Measurements from ENCODE around the gene RIGI. TPM values are rescaled to one million over a fixed set of nuclear protein-coding genes. Genes with fewer than 3 reads are reported as not detected.

Gene RIGI
- total and polyA plus RNA-seq, 2 of the 13 experiments (the other 11 are each of a cell fraction or from before 2014, with no cell fraction given) = 3.0 to 8.2 TPM

DNA sequence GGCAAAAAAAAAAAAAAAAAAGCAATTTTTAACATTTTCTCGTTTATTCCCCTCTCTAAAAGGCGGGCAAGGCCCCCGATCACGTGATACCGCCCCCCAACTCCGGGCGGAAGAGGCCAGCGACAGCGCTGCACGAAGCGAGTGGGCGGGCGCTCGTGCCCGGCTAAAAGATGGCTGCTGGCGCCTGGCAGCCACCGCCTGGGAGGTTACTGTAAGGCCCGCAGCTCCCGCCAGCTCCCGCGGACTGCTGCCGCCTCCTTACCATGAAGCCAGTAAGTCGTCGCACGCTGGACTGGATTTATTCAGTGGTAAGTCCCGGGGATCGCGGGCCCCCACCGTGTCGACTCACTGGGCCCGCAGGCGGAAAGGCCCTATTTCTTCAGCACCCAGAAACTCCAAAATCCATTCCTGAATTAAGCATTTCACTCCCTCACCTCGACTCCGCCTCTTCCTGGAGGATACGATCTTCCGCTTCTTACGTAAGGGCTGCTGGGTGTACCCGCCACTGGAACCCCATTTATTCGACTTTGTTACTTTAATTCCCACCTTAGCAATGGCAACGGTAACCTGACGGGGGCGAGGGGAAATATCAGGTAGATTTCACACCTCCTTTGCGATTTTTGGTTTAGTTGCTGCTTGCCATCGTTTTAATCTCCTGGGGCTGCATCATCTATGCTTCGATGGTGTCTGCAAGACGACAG is 26.3 kb upstream of the RIGI start, which contains the start of the genes SMIM27 and TOPORS (continued):
- peak; percentile 91; the same call in 1 of the 2 replicates for TF ChIP-seq ZNF510 (CRISPR knock-in tag; IDR thresholded peaks at IDR 0.05; ENCODE audit: low read depth)
- TF ChIP-seq SIN3B (IDR thresholded peaks at IDR 0.05; ENCODE audit: low read length) = no peak
- no peak for TF ChIP-seq ZNF253 (CRISPR knock-in tag; IDR thresholded peaks at IDR 0.05; ENCODE audit: borderline replicate concordance)
- TF ChIP-seq, protein P1, sequence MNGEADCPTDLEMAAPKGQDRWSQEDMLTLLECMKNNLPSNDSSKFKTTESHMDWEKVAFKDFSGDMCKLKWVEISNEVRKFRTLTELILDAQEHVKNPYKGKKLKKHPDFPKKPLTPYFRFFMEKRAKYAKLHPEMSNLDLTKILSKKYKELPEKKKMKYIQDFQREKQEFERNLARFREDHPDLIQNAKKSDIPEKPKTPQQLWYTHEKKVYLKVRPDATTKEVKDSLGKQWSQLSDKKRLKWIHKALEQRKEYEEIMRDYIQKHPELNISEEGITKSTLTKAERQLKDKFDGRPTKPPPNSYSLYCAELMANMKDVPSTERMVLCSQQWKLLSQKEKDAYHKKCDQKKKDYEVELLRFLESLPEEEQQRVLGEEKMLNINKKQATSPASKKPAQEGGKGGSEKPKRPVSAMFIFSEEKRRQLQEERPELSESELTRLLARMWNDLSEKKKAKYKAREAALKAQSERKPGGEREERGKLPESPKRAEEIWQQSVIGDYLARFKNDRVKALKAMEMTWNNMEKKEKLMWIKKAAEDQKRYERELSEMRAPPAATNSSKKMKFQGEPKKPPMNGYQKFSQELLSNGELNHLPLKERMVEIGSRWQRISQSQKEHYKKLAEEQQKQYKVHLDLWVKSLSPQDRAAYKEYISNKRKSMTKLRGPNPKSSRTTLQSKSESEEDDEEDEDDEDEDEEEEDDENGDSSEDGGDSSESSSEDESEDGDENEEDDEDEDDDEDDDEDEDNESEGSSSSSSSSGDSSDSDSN (CRISPR knock-in tag; IDR thresholded peaks at IDR 0.05) = peak; percentile 78
- TF ChIP-seq RARG (CRISPR knock-in tag; IDR thresholded peaks at IDR 0.05; ENCODE audit: low read depth) = no peak
- TF ChIP-seq, protein P2, sequence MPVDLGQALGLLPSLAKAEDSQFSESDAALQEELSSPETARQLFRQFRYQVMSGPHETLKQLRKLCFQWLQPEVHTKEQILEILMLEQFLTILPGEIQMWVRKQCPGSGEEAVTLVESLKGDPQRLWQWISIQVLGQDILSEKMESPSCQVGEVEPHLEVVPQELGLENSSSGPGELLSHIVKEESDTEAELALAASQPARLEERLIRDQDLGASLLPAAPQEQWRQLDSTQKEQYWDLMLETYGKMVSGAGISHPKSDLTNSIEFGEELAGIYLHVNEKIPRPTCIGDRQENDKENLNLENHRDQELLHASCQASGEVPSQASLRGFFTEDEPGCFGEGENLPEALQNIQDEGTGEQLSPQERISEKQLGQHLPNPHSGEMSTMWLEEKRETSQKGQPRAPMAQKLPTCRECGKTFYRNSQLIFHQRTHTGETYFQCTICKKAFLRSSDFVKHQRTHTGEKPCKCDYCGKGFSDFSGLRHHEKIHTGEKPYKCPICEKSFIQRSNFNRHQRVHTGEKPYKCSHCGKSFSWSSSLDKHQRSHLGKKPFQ (CRISPR knock-in tag; IDR thresholded peaks at IDR 0.05; ENCODE audit: insufficient replicate concordance) = no peak
- peak; percentile 58; the same call in 1 of the 2 replicates for TF ChIP-seq SNAI1 (CRISPR knock-in tag; IDR thresholded peaks at IDR 0.05; ENCODE audit: borderline replicate concordance)
- TF ChIP-seq SYNCRIP (IDR thresholded peaks at IDR 0.05; ENCODE audit: insufficient read depth, low read depth, low read length) = no peak
- peak; percentile 67; the same call in 1 of the 2 replicates for TF ChIP-seq ZMYM4 (CRISPR knock-in tag; IDR thresholded peaks at IDR 0.05)
- TF ChIP-seq, protein P3, sequence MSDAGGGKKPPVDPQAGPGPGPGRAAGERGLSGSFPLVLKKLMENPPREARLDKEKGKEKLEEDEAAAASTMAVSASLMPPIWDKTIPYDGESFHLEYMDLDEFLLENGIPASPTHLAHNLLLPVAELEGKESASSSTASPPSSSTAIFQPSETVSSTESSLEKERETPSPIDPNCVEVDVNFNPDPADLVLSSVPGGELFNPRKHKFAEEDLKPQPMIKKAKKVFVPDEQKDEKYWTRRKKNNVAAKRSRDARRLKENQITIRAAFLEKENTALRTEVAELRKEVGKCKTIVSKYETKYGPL (CRISPR knock-in tag; IDR thresholded peaks at IDR 0.05) = no peak
- TF ChIP-seq, protein P4, sequence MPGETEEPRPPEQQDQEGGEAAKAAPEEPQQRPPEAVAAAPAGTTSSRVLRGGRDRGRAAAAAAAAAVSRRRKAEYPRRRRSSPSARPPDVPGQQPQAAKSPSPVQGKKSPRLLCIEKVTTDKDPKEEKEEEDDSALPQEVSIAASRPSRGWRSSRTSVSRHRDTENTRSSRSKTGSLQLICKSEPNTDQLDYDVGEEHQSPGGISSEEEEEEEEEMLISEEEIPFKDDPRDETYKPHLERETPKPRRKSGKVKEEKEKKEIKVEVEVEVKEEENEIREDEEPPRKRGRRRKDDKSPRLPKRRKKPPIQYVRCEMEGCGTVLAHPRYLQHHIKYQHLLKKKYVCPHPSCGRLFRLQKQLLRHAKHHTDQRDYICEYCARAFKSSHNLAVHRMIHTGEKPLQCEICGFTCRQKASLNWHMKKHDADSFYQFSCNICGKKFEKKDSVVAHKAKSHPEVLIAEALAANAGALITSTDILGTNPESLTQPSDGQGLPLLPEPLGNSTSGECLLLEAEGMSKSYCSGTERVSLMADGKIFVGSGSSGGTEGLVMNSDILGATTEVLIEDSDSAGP (CRISPR knock-in tag; IDR thresholded peaks at IDR 0.05; ENCODE audit: borderline replicate concordance) = peak; percentile 84; the same call in 1 of the 2 replicates
- TF ChIP-seq IRF2 (CRISPR knock-in tag; IDR thresholded peaks at IDR 0.05) = peak; percentile 67
- TF ChIP-seq MAFF (IDR thresholded peaks at IDR 0.05; ENCODE audit: low read depth, low read length) = no peak
- TF ChIP-seq, protein P5, sequence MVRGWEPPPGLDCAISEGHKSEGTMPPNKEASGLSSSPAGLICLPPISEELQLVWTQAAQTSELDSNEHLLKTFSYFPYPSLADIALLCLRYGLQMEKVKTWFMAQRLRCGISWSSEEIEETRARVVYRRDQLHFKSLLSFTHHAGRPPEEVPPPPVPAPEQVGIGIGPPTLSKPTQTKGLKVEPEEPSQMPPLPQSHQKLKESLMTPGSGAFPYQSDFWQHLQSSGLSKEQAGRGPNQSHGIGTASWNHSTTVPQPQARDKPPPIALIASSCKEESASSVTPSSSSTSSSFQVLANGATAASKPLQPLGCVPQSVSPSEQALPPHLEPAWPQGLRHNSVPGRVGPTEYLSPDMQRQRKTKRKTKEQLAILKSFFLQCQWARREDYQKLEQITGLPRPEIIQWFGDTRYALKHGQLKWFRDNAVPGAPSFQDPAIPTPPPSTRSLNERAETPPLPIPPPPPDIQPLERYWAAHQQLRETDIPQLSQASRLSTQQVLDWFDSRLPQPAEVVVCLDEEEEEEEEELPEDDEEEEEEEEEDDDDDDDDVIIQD (CRISPR knock-in tag; IDR thresholded peaks at IDR 0.05; ENCODE audit: low read depth) = no peak
- TF ChIP-seq, protein P6, sequence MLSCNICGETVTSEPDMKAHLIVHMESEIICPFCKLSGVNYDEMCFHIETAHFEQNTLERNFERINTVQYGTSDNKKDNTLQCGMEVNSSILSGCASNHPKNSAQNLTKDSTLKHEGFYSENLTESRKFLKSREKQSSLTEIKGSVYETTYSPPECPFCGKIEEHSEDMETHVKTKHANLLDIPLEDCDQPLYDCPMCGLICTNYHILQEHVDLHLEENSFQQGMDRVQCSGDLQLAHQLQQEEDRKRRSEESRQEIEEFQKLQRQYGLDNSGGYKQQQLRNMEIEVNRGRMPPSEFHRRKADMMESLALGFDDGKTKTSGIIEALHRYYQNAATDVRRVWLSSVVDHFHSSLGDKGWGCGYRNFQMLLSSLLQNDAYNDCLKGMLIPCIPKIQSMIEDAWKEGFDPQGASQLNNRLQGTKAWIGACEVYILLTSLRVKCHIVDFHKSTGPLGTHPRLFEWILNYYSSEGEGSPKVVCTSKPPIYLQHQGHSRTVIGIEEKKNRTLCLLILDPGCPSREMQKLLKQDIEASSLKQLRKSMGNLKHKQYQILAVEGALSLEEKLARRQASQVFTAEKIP (CRISPR knock-in tag; IDR thresholded peaks at IDR 0.05; ENCODE audit: borderline replicate concordance) = no peak
- peak; percentile 59; the same call in 1 of the 2 replicates for TF ChIP-seq ARNTL (CRISPR knock-in tag; IDR thresholded peaks at IDR 0.05)
- TF ChIP-seq, protein P7, sequence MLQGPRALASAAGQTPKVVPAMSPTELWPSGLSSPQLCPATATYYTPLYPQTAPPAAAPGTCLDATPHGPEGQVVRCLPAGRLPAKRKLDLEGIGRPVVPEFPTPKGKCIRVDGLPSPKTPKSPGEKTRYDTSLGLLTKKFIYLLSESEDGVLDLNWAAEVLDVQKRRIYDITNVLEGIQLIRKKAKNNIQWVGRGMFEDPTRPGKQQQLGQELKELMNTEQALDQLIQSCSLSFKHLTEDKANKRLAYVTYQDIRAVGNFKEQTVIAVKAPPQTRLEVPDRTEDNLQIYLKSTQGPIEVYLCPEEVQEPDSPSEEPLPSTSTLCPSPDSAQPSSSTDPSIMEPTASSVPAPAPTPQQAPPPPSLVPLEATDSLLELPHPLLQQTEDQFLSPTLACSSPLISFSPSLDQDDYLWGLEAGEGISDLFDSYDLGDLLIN (CRISPR knock-in tag; IDR thresholded peaks at IDR 0.05; ENCODE audit: borderline replicate concordance) = no peak

Measured in HepG2 (cell line).